ENCODE data around the gene BMPER.

GRCh38 chr7:34031156-34031555, 125.8 kb downstream of the BMPER start:
- TF ChIP-seq CTCF (IDR thresholded peaks at IDR 0.05) = no peak
- no peak for TF ChIP-seq POLR2A (IDR thresholded peaks at IDR 0.05)

Measured in testis (tissue), 2 donors.